GM12865 (cell line): Measurements from ENCODE around the gene FDXACB1.

ENCODE experiments used
- DNase-seq: peaks from one replicate; pipeline ENCODE4 v3.0.0; 2010; ENCODE audit warnings: low read depth
- H3K4me3 ChIP-seq: 2 replicates; pipeline ENCODE4 v1.5.1; 2011; ENCODE audit warnings: mild to moderate bottlenecking, low read depth, low read length, control low read depth
- TF ChIP-seq, protein P1 (sequence below): IDR thresholded peaks from 2 replicates; pipeline ENCODE4 v1.5.1; 2011; ENCODE audit warnings: low read length, control low read depth, low read depth, inconsistent platforms; ENCODE audit not compliant: insufficient read depth; ENCODE audit errors: missing control alignments

FDXACB1 gene

DNA sequence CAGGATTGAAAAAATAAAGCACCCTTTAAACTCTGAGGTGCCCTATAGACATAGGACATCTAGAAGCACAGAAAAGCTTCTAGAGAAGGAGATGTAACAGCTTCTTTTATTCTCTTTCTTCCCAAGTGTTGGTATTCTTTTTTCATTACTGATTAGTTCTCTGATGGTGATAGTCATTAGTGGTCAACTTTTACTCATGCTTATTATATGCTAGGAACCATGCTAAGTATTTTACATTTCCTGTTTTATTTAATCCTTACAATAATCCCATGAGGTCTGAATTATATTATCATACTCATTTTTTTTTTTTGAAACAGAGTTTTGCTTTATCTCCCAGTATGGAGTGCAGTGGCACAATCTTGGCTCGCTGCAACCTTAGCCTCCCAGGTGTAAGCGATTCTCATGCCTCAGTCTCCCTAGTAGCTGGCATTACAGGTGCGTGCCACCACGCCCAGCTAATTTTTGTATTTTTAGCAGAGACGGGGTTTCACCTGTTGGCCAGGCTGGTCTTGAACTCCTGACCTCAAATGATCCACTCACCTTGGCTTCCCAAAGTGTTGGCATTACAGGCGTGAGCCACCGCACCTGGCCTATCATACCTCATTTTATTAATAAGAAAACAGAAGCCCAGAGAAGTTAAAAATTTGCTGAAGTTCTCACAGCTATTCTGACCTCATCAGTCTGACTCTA lies 42.7 kb upstream of the FDXACB1 start:
- no peak for DNase-seq
- H3K4me3 ChIP-seq = no peak overlapping the region
- TF ChIP-seq, protein P1, sequence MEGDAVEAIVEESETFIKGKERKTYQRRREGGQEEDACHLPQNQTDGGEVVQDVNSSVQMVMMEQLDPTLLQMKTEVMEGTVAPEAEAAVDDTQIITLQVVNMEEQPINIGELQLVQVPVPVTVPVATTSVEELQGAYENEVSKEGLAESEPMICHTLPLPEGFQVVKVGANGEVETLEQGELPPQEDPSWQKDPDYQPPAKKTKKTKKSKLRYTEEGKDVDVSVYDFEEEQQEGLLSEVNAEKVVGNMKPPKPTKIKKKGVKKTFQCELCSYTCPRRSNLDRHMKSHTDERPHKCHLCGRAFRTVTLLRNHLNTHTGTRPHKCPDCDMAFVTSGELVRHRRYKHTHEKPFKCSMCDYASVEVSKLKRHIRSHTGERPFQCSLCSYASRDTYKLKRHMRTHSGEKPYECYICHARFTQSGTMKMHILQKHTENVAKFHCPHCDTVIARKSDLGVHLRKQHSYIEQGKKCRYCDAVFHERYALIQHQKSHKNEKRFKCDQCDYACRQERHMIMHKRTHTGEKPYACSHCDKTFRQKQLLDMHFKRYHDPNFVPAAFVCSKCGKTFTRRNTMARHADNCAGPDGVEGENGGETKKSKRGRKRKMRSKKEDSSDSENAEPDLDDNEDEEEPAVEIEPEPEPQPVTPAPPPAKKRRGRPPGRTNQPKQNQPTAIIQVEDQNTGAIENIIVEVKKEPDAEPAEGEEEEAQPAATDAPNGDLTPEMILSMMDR = no peak

DNA sequence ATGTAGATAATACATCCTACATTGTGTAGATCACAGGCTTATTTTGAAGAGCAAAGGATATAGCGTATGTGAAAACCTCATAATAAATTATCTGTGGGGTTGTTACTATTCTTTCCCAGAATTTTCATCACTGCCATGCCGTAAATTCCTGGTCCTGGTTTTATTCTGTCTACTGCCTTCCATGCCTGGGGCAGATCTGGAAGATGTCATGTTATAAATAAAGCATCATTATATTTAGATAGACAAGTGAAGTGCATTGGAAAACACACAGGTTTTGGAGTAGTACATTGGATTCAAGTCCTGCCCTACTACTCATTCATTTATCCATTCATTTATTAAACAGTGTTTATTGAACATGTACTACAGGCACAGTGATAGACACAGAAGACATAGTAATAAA lies 41.9 kb upstream of the FDXACB1 start:
- TF ChIP-seq, protein P1 = no peak
- DNase-seq = no peak

DNA sequence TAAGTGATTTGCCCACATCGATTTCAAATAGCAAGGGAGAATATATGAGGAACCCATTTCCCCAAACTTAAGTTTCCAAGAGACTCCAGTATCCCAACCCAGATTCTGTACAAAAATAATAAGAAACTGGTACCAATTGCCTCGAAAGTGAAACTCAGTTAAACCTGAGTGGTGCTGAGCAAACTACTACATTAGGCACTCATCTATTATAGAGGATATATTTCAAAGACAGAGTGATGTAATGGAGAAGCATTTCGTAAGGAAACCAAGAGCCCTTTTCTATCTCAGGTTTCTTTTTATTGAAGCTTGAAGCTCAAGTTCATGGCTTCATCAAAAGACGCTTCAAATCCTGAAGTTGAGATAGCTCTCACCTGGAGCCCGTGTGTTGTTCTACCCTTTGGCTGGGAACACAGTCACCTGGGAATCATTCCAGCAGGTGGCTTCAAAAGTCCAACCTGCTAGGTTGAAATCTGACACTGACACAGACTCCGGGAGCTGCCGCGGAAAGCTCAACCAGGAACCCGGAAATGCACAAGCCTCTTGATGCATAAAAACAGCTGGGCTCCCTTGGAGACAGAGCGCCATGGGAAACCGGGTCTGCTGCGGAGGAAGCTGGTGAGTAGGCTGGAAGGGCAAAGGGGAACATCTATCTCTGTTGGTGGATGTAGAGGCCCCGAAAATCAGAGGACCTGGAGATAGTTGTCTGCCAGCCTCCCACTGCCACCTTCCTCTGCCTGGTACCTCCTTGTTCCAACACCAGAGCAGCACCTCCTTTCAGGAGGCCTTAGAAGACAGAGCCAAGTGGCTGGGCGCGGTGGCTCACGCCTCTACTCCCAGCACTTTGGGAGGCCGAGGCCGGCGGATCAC lies 39.7 kb upstream of the FDXACB1 start, which contains the start of gene C11orf52:
Gene C11orf52, plus strand, starts transcription at position 524 of the 867 bp plus-strand sequence. Its CDS starts 60 bp downstream, at position 584.
- no peak for DNase-seq
- TF ChIP-seq, protein P1 = no peak
- no peak within 1 kb of the TSS for H3K4me3 ChIP-seq

More for the DNA sequence above, 41.9 kb upstream of the FDXACB1 start:
- no peak overlapping the region for H3K4me3 ChIP-seq

DNA sequence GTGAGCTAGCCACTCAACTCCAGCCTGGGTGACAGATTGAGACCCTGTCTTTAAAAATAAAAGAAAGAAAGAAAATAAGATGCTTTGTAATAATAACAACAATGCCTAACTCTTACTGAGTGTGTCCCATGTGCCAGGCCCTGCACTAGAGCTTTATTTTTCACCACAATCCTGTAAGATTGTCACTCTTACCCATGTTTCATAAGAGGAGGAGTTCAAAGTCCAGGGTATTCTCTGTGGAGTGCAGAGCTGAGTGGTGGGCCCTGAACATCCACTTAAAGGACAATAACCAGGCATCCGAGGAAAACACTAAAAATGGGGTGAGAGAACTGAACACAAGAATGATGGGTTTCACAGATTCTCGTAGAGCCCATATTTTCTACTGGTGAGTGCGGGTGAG lies 38.8 kb upstream of the FDXACB1 start:
- TF ChIP-seq, protein P1 = no peak
- DNase-seq = no peak
- H3K4me3 ChIP-seq = no peak overlapping the region

DNA sequence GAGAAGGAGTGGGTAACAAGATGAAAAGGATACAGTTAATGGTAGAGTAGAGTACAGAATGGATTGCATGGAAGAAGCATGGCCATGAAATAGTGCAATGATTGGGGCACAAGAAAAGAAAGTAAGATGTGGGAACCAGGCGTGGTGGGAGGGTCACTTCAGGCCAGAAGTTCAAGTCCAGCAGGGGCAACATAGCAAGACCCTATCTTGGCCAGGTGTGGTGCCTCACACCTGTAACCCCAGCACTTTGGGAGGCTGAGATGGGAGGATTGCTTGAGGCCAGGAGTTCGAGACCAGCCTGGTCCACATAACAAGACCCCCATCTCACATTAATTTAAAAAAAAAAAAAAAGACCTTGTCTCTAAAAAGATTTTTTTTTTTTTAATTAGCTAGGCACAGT lies 38.3 kb upstream of the FDXACB1 start:
- TF ChIP-seq, protein P1 = no peak
- no peak overlapping the region for H3K4me3 ChIP-seq
- no peak for DNase-seq

DNA sequence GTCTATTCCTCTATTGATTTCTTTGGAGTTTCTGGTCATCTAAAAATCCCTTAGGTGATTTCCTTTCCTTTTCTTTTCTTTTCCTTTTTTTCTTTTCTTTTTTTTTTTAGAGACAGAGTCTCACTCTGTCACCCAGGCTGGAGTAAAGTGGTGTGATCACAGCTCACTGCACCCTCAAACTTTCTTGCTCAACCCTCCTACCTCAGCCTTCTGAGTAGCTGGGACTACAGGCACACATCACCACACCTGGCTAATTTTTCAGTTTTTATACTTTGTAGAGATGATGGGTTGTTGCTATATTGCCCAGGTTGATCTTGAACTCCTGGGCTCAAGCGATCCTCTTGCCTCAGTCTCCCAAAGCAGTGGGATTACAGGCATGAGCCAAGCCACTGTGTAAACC lies 37.8 kb upstream of the FDXACB1 start:
- no peak for DNase-seq
- TF ChIP-seq, protein P1 = no peak

More for the DNA sequence above, 37.8 kb upstream of the FDXACB1 start:
- H3K4me3 ChIP-seq = no peak overlapping the region
